Osteocyte (in vitro differentiated cells): Measurements from ENCODE around the gene UHMK1. TPM values are rescaled to one million over a fixed set of nuclear protein-coding genes. Genes with fewer than 3 reads are reported as not detected.

Experiments used
- DNase-seq: peaks from one replicate; pipeline ENCODE4 v3.0.0; 2021; ENCODE audit warnings: mixed read lengths; ENCODE audit not compliant: unreplicated experiment; ENCODE audit errors: extremely low spot score
- H3K27ac Mint-ChIP-seq: one replicate; pipeline ENCODE4 v1.8.0; 2021; ENCODE audit warnings: mild to moderate bottlenecking, mixed read lengths; ENCODE audit not compliant: unreplicated experiment
- H3K27me3 Mint-ChIP-seq: one replicate; pipeline ENCODE4 v1.8.0; 2021; ENCODE audit warnings: mixed read lengths; ENCODE audit not compliant: unreplicated experiment
- H3K36me3 Mint-ChIP-seq: one replicate; pipeline ENCODE4 v1.8.0; 2021; ENCODE audit warnings: mixed read lengths; ENCODE audit not compliant: unreplicated experiment
- H3K4me1 Mint-ChIP-seq: one replicate; pipeline ENCODE4 v1.8.0; 2021; ENCODE audit warnings: mixed read lengths; ENCODE audit not compliant: unreplicated experiment
- H3K4me3 Mint-ChIP-seq: one replicate; pipeline ENCODE4 v1.8.0; 2021; ENCODE audit warnings: mild to moderate bottlenecking, moderate library complexity, mixed read lengths; ENCODE audit not compliant: unreplicated experiment
- H3K9me3 Mint-ChIP-seq: one replicate; pipeline ENCODE4 v1.8.0; 2021; ENCODE audit warnings: mixed read lengths; ENCODE audit not compliant: unreplicated experiment
- total RNA-seq: library from RNA; stranded (reverse); gene quantifications from 2 replicates; pipeline ENCODE4 v1.2.1, GENCODE V29; 2021
- TF ChIP-seq, protein P1 (sequence below): fragments of 200-600 bp; sonication (generic); IDR thresholded peaks from 2 replicates; pipeline ENCODE4 v1.5.0; 2021; ENCODE audit warnings: antibody characterized with exemption, mild to moderate bottlenecking, moderate library complexity

UHMK1 gene
- total RNA-seq, 1 donor from 2014 or later, result 29.3 TPM

DNA sequence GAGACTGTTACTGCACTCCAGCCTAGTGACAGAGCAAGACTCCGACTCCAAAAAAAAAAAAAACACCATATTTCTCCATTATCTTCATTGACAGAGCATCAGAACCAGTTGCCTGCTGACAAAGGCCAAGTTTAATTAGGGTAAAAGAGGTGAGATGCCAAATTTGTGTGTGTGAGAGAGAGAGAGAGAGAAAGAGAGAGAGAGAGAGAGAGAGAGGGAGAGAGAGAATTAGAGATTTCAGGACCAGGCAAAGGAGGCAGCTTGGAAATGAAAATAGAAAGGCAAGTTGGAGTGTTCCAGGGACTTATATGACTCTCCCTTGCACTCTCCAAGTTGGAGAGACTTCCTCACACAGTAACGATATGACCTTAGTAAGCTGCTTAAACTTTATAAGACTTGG is 39.6 kb downstream of the UHMK1 start:
- TF ChIP-seq, protein P1, sequence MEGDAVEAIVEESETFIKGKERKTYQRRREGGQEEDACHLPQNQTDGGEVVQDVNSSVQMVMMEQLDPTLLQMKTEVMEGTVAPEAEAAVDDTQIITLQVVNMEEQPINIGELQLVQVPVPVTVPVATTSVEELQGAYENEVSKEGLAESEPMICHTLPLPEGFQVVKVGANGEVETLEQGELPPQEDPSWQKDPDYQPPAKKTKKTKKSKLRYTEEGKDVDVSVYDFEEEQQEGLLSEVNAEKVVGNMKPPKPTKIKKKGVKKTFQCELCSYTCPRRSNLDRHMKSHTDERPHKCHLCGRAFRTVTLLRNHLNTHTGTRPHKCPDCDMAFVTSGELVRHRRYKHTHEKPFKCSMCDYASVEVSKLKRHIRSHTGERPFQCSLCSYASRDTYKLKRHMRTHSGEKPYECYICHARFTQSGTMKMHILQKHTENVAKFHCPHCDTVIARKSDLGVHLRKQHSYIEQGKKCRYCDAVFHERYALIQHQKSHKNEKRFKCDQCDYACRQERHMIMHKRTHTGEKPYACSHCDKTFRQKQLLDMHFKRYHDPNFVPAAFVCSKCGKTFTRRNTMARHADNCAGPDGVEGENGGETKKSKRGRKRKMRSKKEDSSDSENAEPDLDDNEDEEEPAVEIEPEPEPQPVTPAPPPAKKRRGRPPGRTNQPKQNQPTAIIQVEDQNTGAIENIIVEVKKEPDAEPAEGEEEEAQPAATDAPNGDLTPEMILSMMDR, result no peak
- H3K27ac Mint-ChIP-seq, result no peak overlapping the region
- DNase-seq, result no peak

GRCh38 chr1:162538815-162539431 is 41.3 kb downstream of the UHMK1 start:
- no peak overlapping the region for H3K4me3 Mint-ChIP-seq
- no peaks in the 10 kb centered on the region for H3K36me3 Mint-ChIP-seq
- no peaks in the 10 kb centered on the region for H3K9me3 Mint-ChIP-seq
- peak overlapping the region; percentile 80 for H3K27ac Mint-ChIP-seq
- H3K4me1 Mint-ChIP-seq, result peaks cover 24% of the 10 kb centered on the region
- no peaks in the 10 kb centered on the region for H3K27me3 Mint-ChIP-seq
- TF ChIP-seq, protein P1, result no peak
- no peak for DNase-seq

More for the DNA sequence above, 39.6 kb downstream of the UHMK1 start:
- Mint-ChIP-seq H3K27me3 (no peaks in the 10 kb centered on the region), H3K4me1 (peaks cover 24% of the 10 kb centered on the region), H3K36me3 (no peaks in the 10 kb centered on the region), H3K4me3 (no peak overlapping the region), H3K9me3 (no peaks in the 10 kb centered on the region)

GRCh38 chr1:162541619-162542141 is 44.1 kb downstream of the UHMK1 start:
- Mint-ChIP-seq H3K4me1 (peaks cover 20% of the 10 kb centered on the region), H3K9me3 (no peaks in the 10 kb centered on the region), H3K27me3 (no peaks in the 10 kb centered on the region), H3K36me3 (no peaks in the 10 kb centered on the region), H3K27ac (peak overlapping the region; percentile 24), H3K4me3 (no peak overlapping the region)
- DNase-seq, result no peak
- TF ChIP-seq, protein P1, result no peak

DNA sequence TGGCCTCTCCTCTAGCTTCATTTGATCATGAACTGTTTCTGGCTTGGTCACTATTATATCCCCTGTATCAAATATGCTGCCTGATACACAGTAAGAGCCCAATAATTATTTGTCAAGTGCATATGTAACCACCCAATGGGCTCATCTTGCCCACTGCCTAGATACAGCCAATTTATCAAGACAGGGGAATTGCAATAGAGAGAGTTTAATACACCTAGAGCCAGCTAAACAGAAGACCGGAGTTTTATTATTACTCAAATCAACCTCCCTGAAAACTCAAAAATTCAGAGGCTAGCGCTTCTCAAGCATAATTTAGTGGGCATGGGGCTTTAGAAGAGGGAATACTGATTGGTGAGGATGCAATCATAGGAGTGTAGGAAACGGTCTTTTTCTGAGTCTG is 45.6 kb downstream of the UHMK1 start:
- no peaks in the 10 kb centered on the region for H3K36me3 Mint-ChIP-seq
- no peak for DNase-seq
- no peaks in the 10 kb centered on the region for H3K9me3 Mint-ChIP-seq
- no peak overlapping the region for H3K4me3 Mint-ChIP-seq
- no peak overlapping the region for H3K27ac Mint-ChIP-seq
- TF ChIP-seq, protein P1, result no peak
- H3K27me3 Mint-ChIP-seq, result no peaks in the 10 kb centered on the region
- H3K4me1 Mint-ChIP-seq, result peaks cover 24% of the 10 kb centered on the region

DNA sequence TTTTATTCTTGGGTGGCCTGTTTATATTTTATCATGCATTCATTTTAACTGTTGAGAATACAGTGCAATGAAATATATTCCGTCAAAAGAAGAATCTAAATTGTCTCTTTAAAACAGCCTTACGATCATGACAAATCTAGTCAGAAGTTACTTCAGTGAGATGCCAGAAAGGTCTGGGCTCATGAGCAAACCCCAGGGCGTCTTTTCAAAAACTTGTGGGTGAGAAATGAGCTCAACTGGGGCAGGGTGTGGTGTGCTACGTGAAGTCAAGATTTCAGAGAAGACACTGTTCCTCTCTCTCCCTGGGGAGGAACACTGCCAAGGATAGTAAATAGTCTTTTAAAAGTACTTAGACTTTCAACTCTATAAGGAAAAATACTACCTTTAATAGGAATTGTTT is 50.6 kb downstream of the UHMK1 start:
- H3K4me1 Mint-ChIP-seq, result peaks cover 7% of the 10 kb centered on the region
- H3K4me3 Mint-ChIP-seq, result no peak overlapping the region
- H3K27ac Mint-ChIP-seq, result peak overlapping the region; percentile 58
- no peaks in the 10 kb centered on the region for H3K27me3 Mint-ChIP-seq
- no peaks in the 10 kb centered on the region for H3K9me3 Mint-ChIP-seq
- H3K36me3 Mint-ChIP-seq, result no peaks in the 10 kb centered on the region
- DNase-seq, result no peak
- TF ChIP-seq, protein P1, result no peak
